Measurements from ENCODE around the gene PRKCB.

- TF ChIP-seq TAF1 (IDR thresholded peaks at IDR 0.05; ENCODE audit: borderline replicate concordance, low read depth, low read length) (no peak), POLR2A (IDR thresholded peaks at IDR 0.05; ENCODE audit: low read depth, low read length) (no peak), POLR2AphosphoS5 (IDR thresholded peaks at IDR 0.05; ENCODE audit: low read depth, low read length) (no peak)
Measured at GRCh38 chr16:24075931-24076716, 240.3 kb downstream of the PRKCB start.
